ENCODE results near the gene CHL1.

Gene CHL1

GRCh38 chr3:257826-258225 is 61.3 kb downstream of the CHL1 start:
- H3K4me1 ChIP-seq (ENCODE audit: insufficient read depth, low read length, severe bottlenecking): peaks cover 6% of the 10 kb centered on the region
- H3K9ac ChIP-seq (ENCODE audit: low read length): no peak overlapping the region
- H3K9me2 ChIP-seq (ENCODE audit: low read depth, low read length): no peaks in the 10 kb centered on the region
- no peaks in the 10 kb centered on the region for H3K9me3 ChIP-seq (ENCODE audit: low read length)
- no peaks in the 10 kb centered on the region for H3K36me3 ChIP-seq (ENCODE audit: insufficient read depth, low read length)
- H3F3A ChIP-seq (ENCODE audit: insufficient read depth, low read length): no peaks in the 10 kb centered on the region
- H3K4me3 ChIP-seq (ENCODE audit: low read depth, low read length, poor library complexity, severe bottlenecking): no peak overlapping the region
- TF ChIP-seq CTCF (IDR thresholded peaks at IDR 0.05; ENCODE audit: low read length) (no peak), EZH2 (IDR thresholded peaks at IDR 0.05; ENCODE audit: borderline replicate concordance, low read length) (no peak)
- H3K27me3 ChIP-seq (ENCODE audit: insufficient read depth, low read length): no peaks in the 10 kb centered on the region
- H3K27ac ChIP-seq (ENCODE audit: low read depth, low read length, poor library complexity, severe bottlenecking): no peak overlapping the region
- no peak overlapping the region for H3K4me2 ChIP-seq (ENCODE audit: low read length)
- no peaks in the 10 kb centered on the region for H4K20me1 ChIP-seq (ENCODE audit: insufficient read depth, low read length)
- no peaks in the 10 kb centered on the region for H3K79me2 ChIP-seq (ENCODE audit: insufficient read depth, low read length)
- no peak overlapping the region for H2AFZ ChIP-seq (ENCODE audit: low read length)

- Histone ChIP-seq H4K20me1 (ENCODE audit: insufficient read depth, low read length) (no peaks in the 10 kb centered on the region), H2AFZ (ENCODE audit: low read length) (no peak overlapping the region), H3K79me2 (ENCODE audit: insufficient read depth, low read length) (no peaks in the 10 kb centered on the region), H3K4me3 (ENCODE audit: low read depth, low read length, poor library complexity, severe bottlenecking) (no peak overlapping the region), H3K36me3 (ENCODE audit: insufficient read depth, low read length) (no peaks in the 10 kb centered on the region), H3K27ac (ENCODE audit: low read depth, low read length, poor library complexity, severe bottlenecking) (no peak overlapping the region), H3K27me3 (ENCODE audit: insufficient read depth, low read length) (no peaks in the 10 kb centered on the region), H3F3A (ENCODE audit: insufficient read depth, low read length) (no peaks in the 10 kb centered on the region), H3K4me2 (ENCODE audit: low read length) (no peak overlapping the region), H3K4me1 (ENCODE audit: insufficient read depth, low read length, severe bottlenecking) (peaks cover 6% of the 10 kb centered on the region), H3K9ac (ENCODE audit: low read length) (no peak overlapping the region), H3K9me2 (ENCODE audit: low read depth, low read length) (no peaks in the 10 kb centered on the region), H3K9me3 (ENCODE audit: low read length) (no peaks in the 10 kb centered on the region)
- TF ChIP-seq CTCF (IDR thresholded peaks at IDR 0.05; ENCODE audit: low read length) (no peak), EZH2 (IDR thresholded peaks at IDR 0.05; ENCODE audit: borderline replicate concordance, low read length) (no peak)
Observed at GRCh38 chr3:260898-261297, 64.3 kb downstream of the CHL1 start.

GRCh38 chr3:263393-263792 is 66.8 kb downstream of the CHL1 start:
- Histone ChIP-seq H3K9me2 (ENCODE audit: low read depth, low read length) (no peaks in the 10 kb centered on the region), H2AFZ (ENCODE audit: low read length) (no peak overlapping the region), H3K4me2 (ENCODE audit: low read length) (no peak overlapping the region), H3K4me1 (ENCODE audit: insufficient read depth, low read length, severe bottlenecking) (peaks cover 5% of the 10 kb centered on the region), H4K20me1 (ENCODE audit: insufficient read depth, low read length) (no peaks in the 10 kb centered on the region), H3K9me3 (ENCODE audit: low read length) (no peaks in the 10 kb centered on the region), H3K27ac (ENCODE audit: low read depth, low read length, poor library complexity, severe bottlenecking) (no peak overlapping the region), H3K36me3 (ENCODE audit: insufficient read depth, low read length) (no peaks in the 10 kb centered on the region), H3K79me2 (ENCODE audit: insufficient read depth, low read length) (no peaks in the 10 kb centered on the region), H3F3A (ENCODE audit: insufficient read depth, low read length) (no peaks in the 10 kb centered on the region), H3K4me3 (ENCODE audit: low read depth, low read length, poor library complexity, severe bottlenecking) (no peak overlapping the region), H3K27me3 (ENCODE audit: insufficient read depth, low read length) (no peaks in the 10 kb centered on the region), H3K9ac (ENCODE audit: low read length) (no peak overlapping the region)
- TF ChIP-seq EZH2 (IDR thresholded peaks at IDR 0.05; ENCODE audit: borderline replicate concordance, low read length) (no peak), CTCF (IDR thresholded peaks at IDR 0.05; ENCODE audit: low read length) (no peak)
